Ishikawa (cell line): ENCODE results near the gene TANC2.

Experiments
- CEBPB ChIP-seq: IDR thresholded peaks from 2 replicates; pipeline ENCODE4 v1.6.1; 2012
- CREB1 ChIP-seq: IDR thresholded peaks from 2 replicates; pipeline ENCODE4 v1.6.1; 2012; ENCODE audit warnings: low read depth
- EGR1 ChIP-seq: IDR thresholded peaks from 2 replicates; pipeline ENCODE4 v1.6.1; 2012
- EP300 ChIP-seq: IDR thresholded peaks from 2 replicates; pipeline ENCODE4 v1.6.1; 2012; ENCODE audit warnings: borderline replicate concordance
- RAD21 ChIP-seq: IDR thresholded peaks from 2 replicates; pipeline ENCODE4 v1.6.1; 2012; ENCODE audit warnings: low read depth
- TAF1 ChIP-seq: IDR thresholded peaks from 2 replicates; pipeline ENCODE4 v1.6.1; 2012; ENCODE audit warnings: low read depth, mild to moderate bottlenecking
- TCF12 ChIP-seq: IDR thresholded peaks from 2 replicates; pipeline ENCODE4 v1.6.1; 2012; ENCODE audit warnings: low read depth
- TEAD4 ChIP-seq: IDR thresholded peaks from 2 replicates; pipeline ENCODE4 v1.6.1; 2012
- YY1 ChIP-seq: IDR thresholded peaks from 2 replicates; pipeline ENCODE4 v1.6.1; 2012; ENCODE audit warnings: low read depth

DNA sequence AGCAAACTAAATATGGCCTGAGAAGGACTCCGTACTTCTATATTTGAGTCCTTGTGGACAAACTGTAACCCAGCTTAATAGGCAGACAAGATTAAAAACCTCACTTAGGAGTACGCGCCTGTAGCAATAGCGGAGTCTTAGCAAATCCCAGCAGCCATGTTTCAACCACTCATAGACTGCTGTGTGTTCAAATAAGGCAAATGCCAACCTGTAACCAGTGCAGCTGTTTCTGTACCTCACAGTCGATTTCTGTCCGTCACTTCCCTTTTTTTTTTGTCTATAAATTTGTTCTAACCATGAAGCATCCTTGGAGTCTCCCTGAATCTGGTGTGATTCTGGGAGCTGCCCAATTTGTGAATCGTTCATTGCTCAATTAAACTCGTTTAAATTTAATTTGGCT, 30.2 kb downstream of the TANC2 start:
- no peak for TF ChIP-seq TAF1
- TF ChIP-seq TEAD4 = no peak
- TF ChIP-seq CREB1 = no peak
- TF ChIP-seq RAD21 = no peak
- TF ChIP-seq CEBPB = no peak
- TF ChIP-seq TCF12 = no peak
- no peak for TF ChIP-seq YY1
- no peak for TF ChIP-seq EGR1
- TF ChIP-seq EP300 = no peak
